Measurements from ENCODE around the gene SCT.
A peak's percentile ranks its signal among the peaks of the same experiment; 100 is the strongest.
"Not testable (repeated sequence)": the region's sequence is repeated elsewhere in the genome, so short reads cannot be mapped to it uniquely, and the experiment has no call there.

The SCT gene

DNA sequence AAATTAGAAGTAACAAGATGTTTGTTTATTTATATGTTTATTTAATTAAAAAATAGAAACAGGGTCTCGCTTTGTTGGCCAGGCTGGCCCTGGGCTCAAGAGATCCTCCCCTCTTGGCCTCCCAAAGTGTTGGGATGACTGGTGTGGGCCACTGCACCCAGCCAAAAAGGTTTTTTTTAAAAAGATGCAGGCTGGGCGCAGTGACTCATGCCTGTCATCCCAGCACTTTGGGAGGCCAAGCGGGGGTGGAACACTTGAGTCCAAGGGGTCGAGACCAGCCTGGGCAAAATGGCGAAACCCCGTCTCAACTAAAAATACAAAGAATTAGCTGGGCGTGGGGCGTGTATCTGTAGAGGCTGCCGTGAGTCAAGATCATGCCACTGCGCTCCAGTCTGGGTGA, 23.5 kb upstream of the SCT start:
- Histone ChIP-seq H3K9ac (ENCODE audit: insufficient read length) (no peak overlapping the region), H3K9me3 (ENCODE audit: low read depth, low read length) (no peaks in the 10 kb centered on the region), H3K4me3 (no peak overlapping the region), H3K27ac (no peak overlapping the region), H3K36me3 (ENCODE audit: insufficient read depth, low read length) (peaks cover 33% of the 10 kb centered on the region)
- DNase-seq (ENCODE audit: low read depth, low spot score): no peak
- TF ChIP-seq POLR2AphosphoS5 (IDR thresholded peaks at IDR 0.05; ENCODE audit: borderline replicate concordance, low read depth, low read length): no peak
- TF ChIP-seq EZH2 (IDR thresholded peaks at IDR 0.05): no peak
- TF ChIP-seq FOXP2 (optimal IDR thresholded peaks at IDR 0.05; ENCODE audit: control extremely low read depth, extremely low read length, insufficient read depth): no peak

DNA sequence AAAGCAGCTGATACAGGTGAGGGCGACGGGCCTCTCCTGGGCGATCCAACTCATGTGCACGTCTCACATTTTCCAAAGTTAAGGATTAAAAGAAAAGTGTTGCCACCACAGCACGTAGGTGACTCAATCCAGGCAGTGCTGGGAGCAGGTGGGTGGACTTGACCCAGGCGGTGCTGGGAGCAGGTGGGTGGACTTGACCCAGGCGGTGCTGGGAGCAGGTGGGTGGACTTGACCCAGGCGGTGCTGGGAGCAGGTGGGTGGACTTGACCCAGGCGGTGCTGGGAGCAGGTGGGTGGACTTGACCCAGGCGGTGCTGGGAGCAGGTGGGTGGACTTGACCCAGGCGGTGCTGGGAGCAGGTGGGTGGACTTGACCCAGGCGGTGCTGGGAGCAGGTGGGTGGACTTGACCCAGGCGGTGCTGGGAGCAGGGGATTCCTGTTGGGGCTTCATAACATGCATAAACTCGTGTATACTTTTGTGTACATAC, 20.7 kb upstream of the SCT start:
- H3K9ac ChIP-seq (ENCODE audit: insufficient read length); DNase-seq (ENCODE audit: low read depth, low spot score); H3K9me3 ChIP-seq (ENCODE audit: low read depth, low read length); H3K27ac ChIP-seq; H3K4me3 ChIP-seq: not testable (repeated sequence)
- peaks cover 23% of the 10 kb centered on the region for H3K36me3 ChIP-seq (ENCODE audit: insufficient read depth, low read length)

- DNase-seq (ENCODE audit: low read depth, low spot score): no peak
- Histone ChIP-seq H3K36me3 (ENCODE audit: insufficient read depth, low read length) (peaks cover 10% of the 10 kb centered on the region; the same call in 1 of the 2 replicates), H3K4me3 (no peak overlapping the region), H3K9ac (ENCODE audit: insufficient read length) (no peak overlapping the region), H3K27ac (no peak overlapping the region), H3K9me3 (ENCODE audit: low read depth, low read length) (no peaks in the 10 kb centered on the region)
- TF ChIP-seq POLR2AphosphoS5 (IDR thresholded peaks at IDR 0.05; ENCODE audit: borderline replicate concordance, low read depth, low read length) (no peak), FOXP2 (optimal IDR thresholded peaks at IDR 0.05; ENCODE audit: control extremely low read depth, extremely low read length, insufficient read depth) (no peak), EZH2 (IDR thresholded peaks at IDR 0.05) (no peak)
Observed at GRCh38 chr11:646214-646613, 19.2 kb upstream of the SCT start.

DNA sequence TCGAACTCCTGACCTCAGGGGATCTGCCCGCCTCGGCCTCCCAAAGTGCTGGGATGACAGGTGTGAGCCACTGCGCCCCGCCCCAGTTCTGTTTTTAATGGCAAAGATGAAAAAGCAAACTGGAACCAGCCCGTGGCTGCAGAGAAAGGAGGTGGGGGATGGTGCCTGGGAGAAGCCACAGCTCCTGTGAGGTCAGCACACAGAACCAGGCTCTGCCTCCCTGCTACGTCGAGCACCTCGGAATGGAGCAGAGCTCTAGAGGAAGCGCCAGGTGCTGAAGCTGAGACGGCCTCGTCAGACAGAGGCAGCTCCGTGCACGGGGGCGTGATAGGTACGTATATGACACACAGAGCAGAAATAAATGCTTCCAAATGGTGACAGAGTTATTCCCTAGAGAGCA, 18.6 kb upstream of the SCT start:
- Histone ChIP-seq H3K36me3 (ENCODE audit: insufficient read depth, low read length) (peaks cover 6% of the 10 kb centered on the region; the same call in 1 of the 2 replicates), H3K27ac (no peak overlapping the region), H3K9me3 (ENCODE audit: low read depth, low read length) (no peaks in the 10 kb centered on the region), H3K9ac (ENCODE audit: insufficient read length) (no peak overlapping the region), H3K4me3 (no peak overlapping the region)
- TF ChIP-seq EZH2 (IDR thresholded peaks at IDR 0.05) (no peak), POLR2AphosphoS5 (IDR thresholded peaks at IDR 0.05; ENCODE audit: borderline replicate concordance, low read depth, low read length) (no peak), FOXP2 (optimal IDR thresholded peaks at IDR 0.05; ENCODE audit: control extremely low read depth, extremely low read length, insufficient read depth) (no peak)
- no peak for DNase-seq (ENCODE audit: low read depth, low spot score)

DNA sequence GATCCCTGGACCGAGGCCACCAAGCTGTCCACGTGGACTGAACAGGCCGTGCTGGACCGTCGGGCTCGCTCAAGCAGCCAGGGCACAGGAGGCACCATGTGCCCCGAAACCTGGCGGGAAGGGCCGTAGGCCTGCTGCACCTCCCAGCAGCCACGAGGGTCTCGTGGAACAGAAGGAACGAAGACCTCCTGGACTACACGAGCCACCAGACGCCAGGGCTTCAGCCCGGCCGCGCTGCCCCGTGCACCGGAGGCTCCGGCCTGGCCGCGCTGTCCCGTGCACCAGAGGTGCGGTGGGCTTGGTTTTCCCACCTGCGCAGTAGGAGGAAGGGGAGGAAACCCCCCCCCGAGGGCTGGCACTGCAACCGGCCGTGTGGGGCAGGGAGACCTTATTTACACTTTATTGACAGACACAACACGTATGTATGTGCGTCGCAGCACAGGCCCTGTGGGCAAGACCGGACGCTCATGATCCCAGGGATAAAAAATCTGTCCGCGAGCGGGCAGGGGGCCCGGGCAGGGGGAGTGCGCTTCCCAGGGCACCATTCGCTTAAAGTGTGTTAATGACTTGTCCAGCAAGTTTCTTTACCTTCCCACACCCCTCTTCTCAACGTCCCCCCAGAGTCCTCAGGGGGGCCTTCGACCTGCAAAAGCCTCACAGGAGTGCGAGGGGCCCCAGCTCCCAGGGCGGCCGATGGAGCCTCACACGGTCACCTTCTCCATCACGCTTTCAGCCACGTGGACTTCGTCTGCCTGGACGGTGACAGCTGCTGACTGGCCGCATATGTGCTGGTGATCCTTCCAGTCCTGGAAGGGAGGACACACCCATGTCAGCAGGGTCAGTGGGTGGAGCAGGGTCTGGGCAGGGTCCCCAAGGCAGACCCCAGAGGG, 17.1 kb upstream of the SCT start:
- no peak overlapping the region for H3K4me3 ChIP-seq
- H3K36me3 ChIP-seq (ENCODE audit: insufficient read depth, low read length): no peaks in the 10 kb centered on the region; the same call in 1 of the 2 replicates
- H3K9me3 ChIP-seq (ENCODE audit: low read depth, low read length): no peaks in the 10 kb centered on the region
- H3K9ac ChIP-seq (ENCODE audit: insufficient read length): no peak overlapping the region
- DNase-seq (ENCODE audit: low read depth, low spot score): no peak
- TF ChIP-seq POLR2AphosphoS5 (IDR thresholded peaks at IDR 0.05; ENCODE audit: borderline replicate concordance, low read depth, low read length) (no peak), FOXP2 (optimal IDR thresholded peaks at IDR 0.05; ENCODE audit: control extremely low read depth, extremely low read length, insufficient read depth) (no peak), EZH2 (IDR thresholded peaks at IDR 0.05) (no peak)
- no peak overlapping the region for H3K27ac ChIP-seq

DNA sequence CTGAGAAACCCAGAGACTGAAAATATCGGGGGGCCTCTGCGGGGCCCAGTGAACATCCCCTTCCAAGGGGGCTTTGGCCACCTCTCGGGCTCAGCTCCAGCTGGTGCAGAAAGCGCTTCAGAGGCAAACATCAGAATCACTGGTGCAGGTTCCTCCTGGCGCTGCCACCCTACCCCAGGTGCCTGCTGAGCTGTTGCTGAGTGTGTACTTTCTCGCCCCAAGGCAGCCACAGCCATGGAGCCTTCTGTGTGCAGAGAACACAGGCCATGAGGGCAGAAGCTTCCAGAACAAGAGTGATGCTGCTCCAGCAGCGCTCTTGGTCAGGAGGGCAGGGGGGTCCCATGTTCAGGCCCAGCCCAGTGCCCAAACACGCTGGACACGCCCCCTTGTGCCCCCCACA, 16.4 kb upstream of the SCT start:
- H3K27ac ChIP-seq: peak overlapping the region; percentile 46; the same call in 1 of the 2 replicates
- H3K4me3 ChIP-seq: no peak overlapping the region
- no peak for TF ChIP-seq EZH2 (IDR thresholded peaks at IDR 0.05)
- TF ChIP-seq POLR2AphosphoS5 (IDR thresholded peaks at IDR 0.05; ENCODE audit: borderline replicate concordance, low read depth, low read length): no peak
- TF ChIP-seq FOXP2 (optimal IDR thresholded peaks at IDR 0.05; ENCODE audit: control extremely low read depth, extremely low read length, insufficient read depth): no peak
- no peaks in the 10 kb centered on the region for H3K9me3 ChIP-seq (ENCODE audit: low read depth, low read length)
- H3K9ac ChIP-seq (ENCODE audit: insufficient read length): no peak overlapping the region
- no peaks in the 10 kb centered on the region; the same call in 1 of the 2 replicates for H3K36me3 ChIP-seq (ENCODE audit: insufficient read depth, low read length)
- no peak for DNase-seq (ENCODE audit: low read depth, low spot score)

DNA sequence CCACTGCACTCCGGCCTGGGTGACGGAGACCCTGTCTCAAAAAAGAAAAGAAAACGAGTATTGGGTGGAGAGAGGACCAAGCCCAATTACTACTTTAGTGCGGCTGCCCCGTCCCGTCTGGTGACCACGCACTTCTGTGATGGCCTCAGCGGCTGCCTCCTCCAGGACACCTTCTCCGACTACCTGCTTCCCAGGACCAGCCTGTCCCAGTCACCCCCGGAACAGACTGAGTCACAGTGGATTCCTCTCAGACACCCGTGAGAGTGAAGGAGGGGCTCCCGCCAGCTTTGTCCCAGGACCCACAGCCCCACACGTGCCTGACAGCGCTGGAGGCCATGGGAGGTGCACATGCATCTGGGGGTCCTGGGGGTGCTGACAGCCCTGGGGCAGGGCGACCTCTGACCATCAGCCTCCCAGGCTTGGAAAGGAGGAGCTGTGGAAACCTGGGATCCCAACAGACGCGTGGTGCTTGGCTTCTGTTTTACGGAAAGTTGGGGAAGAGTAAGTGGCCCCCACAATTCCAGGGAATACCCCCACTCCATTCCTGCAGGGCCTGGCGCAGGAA, 14.9 kb upstream of the SCT start:
- H3K9me3 ChIP-seq (ENCODE audit: low read depth, low read length): no peaks in the 10 kb centered on the region
- H3K4me3 ChIP-seq: no peak overlapping the region
- H3K36me3 ChIP-seq (ENCODE audit: insufficient read depth, low read length): no peaks in the 10 kb centered on the region; the same call in 1 of the 2 replicates
- H3K9ac ChIP-seq (ENCODE audit: insufficient read length): no peak overlapping the region
- no peak for DNase-seq (ENCODE audit: low read depth, low spot score)
- no peak for TF ChIP-seq POLR2AphosphoS5 (IDR thresholded peaks at IDR 0.05; ENCODE audit: borderline replicate concordance, low read depth, low read length)
- no peak for TF ChIP-seq FOXP2 (optimal IDR thresholded peaks at IDR 0.05; ENCODE audit: control extremely low read depth, extremely low read length, insufficient read depth)
- TF ChIP-seq EZH2 (IDR thresholded peaks at IDR 0.05): no peak
- H3K27ac ChIP-seq: peak overlapping the region; percentile 32; the same call in 1 of the 2 replicates

DNA sequence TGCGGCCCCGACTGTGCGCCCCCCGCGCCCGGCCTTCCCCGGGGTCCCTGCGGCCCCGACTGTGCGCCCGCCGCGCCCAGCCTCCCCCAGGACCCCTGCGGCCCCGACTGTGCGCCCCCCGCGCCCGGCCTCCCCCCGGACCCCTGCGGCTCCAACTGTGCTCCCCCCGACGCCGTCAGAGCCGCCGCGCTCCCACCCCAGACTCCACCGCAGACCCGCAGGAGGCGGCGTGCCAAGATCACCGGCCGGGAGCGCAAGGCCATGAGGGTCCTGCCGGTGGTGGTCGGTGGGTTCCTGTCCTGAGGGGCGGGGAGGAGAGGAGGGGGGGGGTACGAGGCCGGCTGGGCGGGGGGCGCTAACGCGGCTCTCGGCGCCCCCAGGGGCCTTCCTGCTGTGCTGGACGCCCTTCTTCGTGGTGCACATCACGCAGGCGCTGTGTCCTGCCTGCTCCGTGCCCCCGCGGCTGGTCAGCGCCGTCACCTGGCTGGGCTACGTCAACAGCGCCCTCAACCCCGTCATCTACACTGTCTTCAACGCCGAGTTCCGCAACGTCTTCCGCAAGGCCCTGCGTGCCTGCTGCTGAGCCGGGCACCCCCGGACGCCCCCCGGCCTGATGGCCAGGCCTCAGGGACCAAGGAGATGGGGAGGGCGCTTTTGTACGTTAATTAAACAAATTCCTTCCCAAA, 13.2 kb upstream of the SCT start:
- Histone ChIP-seq H3K27ac (peak overlapping the region; percentile 46; the same call in 1 of the 2 replicates), H3K9me3 (ENCODE audit: low read depth, low read length) (no peaks in the 10 kb centered on the region), H3K36me3 (ENCODE audit: insufficient read depth, low read length) (no peaks in the 10 kb centered on the region; the same call in 1 of the 2 replicates), H3K9ac (ENCODE audit: insufficient read length) (no peak overlapping the region), H3K4me3 (no peak overlapping the region)
- DNase-seq (ENCODE audit: low read depth, low spot score): no peak
- TF ChIP-seq FOXP2 (optimal IDR thresholded peaks at IDR 0.05; ENCODE audit: control extremely low read depth, extremely low read length, insufficient read depth) (no peak), EZH2 (IDR thresholded peaks at IDR 0.05) (no peak), POLR2AphosphoS5 (IDR thresholded peaks at IDR 0.05; ENCODE audit: borderline replicate concordance, low read depth, low read length) (no peak)
